WTC11 (cell line): ENCODE data around the gene HTATIP2. TPM values are rescaled to one million over a fixed set of nuclear protein-coding genes. Genes with fewer than 3 reads are reported as not detected.

ENCODE experiments used
- ATAC-seq: fragments of 200-7000 bp; cut with Tn5 transposase; 2 replicates; pipeline ENCODE4 v1.10.0; 2021; ENCODE audit warnings: mild to moderate bottlenecking, moderate library complexity
- CTCF ChIA-PET: fragments of 300-600 bp; sonication (Branson Sonifier 250); formaldehyde crosslinking; loops from one replicate; lab custom pipeline; 2021; ENCODE audit warnings: antibody characterized with exemption; lab: Charles Lee
- POLR2A ChIA-PET: fragments of 350-600 bp; sonication (Branson Sonifier 250); formaldehyde crosslinking; loops from one replicate; lab custom pipeline; 2021; ENCODE audit warnings: antibody characterized with exemption; lab: Charles Lee
- DNase-seq: peaks from one replicate; pipeline ENCODE4 v3.0.0; 2021; ENCODE audit warnings: low spot score
- H3K27ac Mint-ChIP-seq: 2 replicates; pipeline ENCODE4 v1.8.0; 2021; ENCODE audit warnings: mixed read lengths
- H3K27me3 Mint-ChIP-seq: 2 replicates; pipeline ENCODE4 v1.8.0; 2021; ENCODE audit warnings: low read depth, mild to moderate bottlenecking, moderate library complexity, mixed read lengths
- H3K36me3 Mint-ChIP-seq: 2 replicates; pipeline ENCODE4 v1.8.0; 2021; ENCODE audit warnings: mixed read lengths
- H3K4me1 Mint-ChIP-seq: 2 replicates; pipeline ENCODE4 v1.8.0; 2022; ENCODE audit warnings: mixed read lengths
- H3K4me3 Mint-ChIP-seq: 2 replicates; pipeline ENCODE4 v1.8.0; 2021; ENCODE audit warnings: mild to moderate bottlenecking, moderate library complexity, mixed read lengths
- H3K9me3 Mint-ChIP-seq: 2 replicates; pipeline ENCODE4 v1.8.0; 2021; ENCODE audit warnings: mixed read lengths
- CREM ChIP-seq: sonication (generic); formaldehyde crosslinking; IDR thresholded peaks from 2 replicates; pipeline ENCODE4 v1.8.1; 2022; ENCODE audit warnings: mild to moderate bottlenecking, missing genetic modification reagents, moderate library complexity
- CTCF ChIP-seq: fragments of 200-600 bp; IDR thresholded peaks from 2 replicates; pipeline ENCODE4 v1.8.0; 2022; ENCODE audit warnings: antibody characterized with exemption
- ELF4 ChIP-seq: sonication (generic); formaldehyde crosslinking; IDR thresholded peaks from 2 replicates; pipeline ENCODE4 v1.8.1; 2022; ENCODE audit warnings: low read depth, mild to moderate bottlenecking, moderate library complexity, missing genetic modification reagents
- ERG ChIP-seq: fragments of 250-450 bp; sonication (Bioruptor Pico); IDR thresholded peaks from 2 replicates; pipeline ENCODE4 v1.8.0; 2021; ENCODE audit warnings: mild to moderate bottlenecking
- KAT7 ChIP-seq: sonication (generic); formaldehyde crosslinking; IDR thresholded peaks from 2 replicates; pipeline ENCODE4 v1.8.1; 2023; ENCODE audit warnings: missing genetic modification reagents, mild to moderate bottlenecking, borderline replicate concordance
- MYBL2 ChIP-seq: sonication (generic); formaldehyde crosslinking; IDR thresholded peaks from 2 replicates; pipeline ENCODE4 v1.8.1; 2023; ENCODE audit warnings: mild to moderate bottlenecking, moderate library complexity, missing genetic modification reagents
- NFE2L1 ChIP-seq: sonication (generic); formaldehyde crosslinking; IDR thresholded peaks from 2 replicates; pipeline ENCODE4 v1.8.1; 2023; ENCODE audit warnings: missing genetic modification reagents
- NR3C1 ChIP-seq: sonication (generic); formaldehyde crosslinking; conservative IDR thresholded peaks from 2 replicates; pipeline ENCODE4 v1.8.1; 2023; ENCODE audit warnings: low read depth, mild to moderate bottlenecking, missing genetic modification reagents
- TEAD1 ChIP-seq: sonication (generic); formaldehyde crosslinking; IDR thresholded peaks from 2 replicates; pipeline ENCODE4 v1.8.0; 2022; ENCODE audit warnings: mild to moderate bottlenecking, missing genetic modification reagents
- ZNF138 ChIP-seq: sonication (generic); formaldehyde crosslinking; conservative IDR thresholded peaks from 2 replicates; pipeline ENCODE4 v1.8.1; 2022; ENCODE audit warnings: mild to moderate bottlenecking, moderate library complexity, missing genetic modification reagents
- ZNF425 ChIP-seq: fragments of 250-450 bp; sonication (Bioruptor Pico); conservative IDR thresholded peaks from 2 replicates; pipeline ENCODE4 v1.9.0; 2021; ENCODE audit warnings: mild to moderate bottlenecking
- total RNA-seq: library from RNA; stranded (reverse); gene quantifications from 3 replicates; pipeline ENCODE4 v1.2.3, GENCODE V29; 2021

The HTATIP2 gene
- total RNA-seq, 1 experiment from 2014 or later = 32.7 TPM

DNA sequence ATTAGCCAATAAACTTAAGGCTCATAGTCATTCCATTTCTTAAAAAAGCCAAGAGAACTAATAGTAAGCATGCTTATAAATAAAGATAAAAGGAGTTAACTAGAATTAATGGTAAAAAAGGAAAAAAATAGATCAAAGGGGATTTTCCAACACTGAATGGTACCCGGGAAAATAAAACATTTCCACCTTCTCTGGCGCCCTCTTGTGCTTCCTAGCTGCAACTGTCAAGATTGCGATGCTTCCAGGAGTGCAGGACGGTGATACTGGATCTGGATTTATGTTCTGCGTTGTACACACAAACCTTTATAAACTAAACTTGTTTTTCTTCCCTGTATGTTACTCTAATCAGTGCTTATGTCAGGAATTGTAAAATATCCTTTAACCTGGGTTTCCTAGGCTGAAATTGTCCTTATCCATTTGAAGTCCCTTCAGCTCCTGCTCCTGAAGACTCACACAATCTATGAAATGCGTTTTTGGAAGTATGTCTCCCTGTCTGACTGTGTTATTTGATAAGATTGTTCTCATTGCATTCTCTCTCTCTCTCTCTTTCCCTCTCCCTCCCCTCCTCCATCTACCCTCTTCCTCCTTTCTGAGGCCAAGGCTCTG, 9.6 kb upstream of the HTATIP2 start:
- Mint-ChIP-seq H3K36me3 (no peaks in the 10 kb centered on the region), H3K4me3 (no peak overlapping the region), H3K27me3 (peaks cover 17% of the 10 kb centered on the region), H3K4me1 (0 out of 2 replicates have a peak, but pooled peaks cover 4% of the 10 kb centered on the region), H3K9me3 (no peaks in the 10 kb centered on the region), H3K27ac (no peak overlapping the region)
- ATAC-seq (peak; percentile 69), DNase-seq (peak; percentile 34)
- ChIA-PET POLR2A (no interaction called here), CTCF (interaction anchor here (0.6 to 5.3 kb wide), 25 partner anchors 10 to 796 kb away, joined by 3 to 130 read pairs (median 6); partner anchors contain the start of genes DBX1 and HTATIP2)
- peak; percentile 68 for TF ChIP-seq CTCF
- TF ChIP-seq MYBL2 = no peak

- peak; percentile 40; the same call in 1 of the 2 replicates for TF ChIP-seq CTCF
- TF ChIP-seq KAT7 = no peak
- TF ChIP-seq, all 79 proteins: peak for 1
- Mint-ChIP-seq H3K36me3 (no peaks in the 10 kb centered on the region), H3K4me3 (no peak overlapping the region), H3K9me3 (no peaks in the 10 kb centered on the region), H3K27ac (no peak overlapping the region), H3K27me3 (peaks cover 29% of the 10 kb centered on the region), H3K4me1 (0 out of 2 replicates have a peak, but pooled peaks cover 4% of the 10 kb centered on the region)
- ATAC-seq (peak; percentile 87), DNase-seq (peak; percentile 46)
- ChIA-PET POLR2A (interaction anchor here (0.5 kb wide), 1 partner anchor 205 kb away, joined by 3 read pairs; no protein-coding TSS in a partner anchor), CTCF (interaction anchor here (0.6 to 5.3 kb wide), 20 partner anchors 9 to 421 kb away, joined by 3 to 130 read pairs (median 6); partner anchors contain the start of genes DBX1 and HTATIP2)
These were observed 8.0 kb upstream of the HTATIP2 start for GRCh38 chr11:20355221-20356219.

GRCh38 chr11:20357150-20357549, 6.4 kb upstream of the HTATIP2 start:
- no peak for TF ChIP-seq NFE2L1
- TF ChIP-seq ERG (CRISPR knock-in tag) = no peak
- TF ChIP-seq ELF4 = no peak
- no peak for TF ChIP-seq CREM
- no peak for TF ChIP-seq NR3C1 (CRISPR knock-in tag)
- no peak for TF ChIP-seq TEAD1 (CRISPR knock-in tag)
- no peak for TF ChIP-seq ZNF138 (CRISPR knock-in tag)
- no peak for TF ChIP-seq ZNF425
- TF ChIP-seq CTCF = no peak
- ATAC-seq = no peak
- H3K27me3 Mint-ChIP-seq = peaks cover 38% of the 10 kb centered on the region
- DNase-seq = no peak
- H3K9me3 Mint-ChIP-seq = no peaks in the 10 kb centered on the region
- no peaks in the 10 kb centered on the region for H3K36me3 Mint-ChIP-seq
- CTCF ChIA-PET = interaction anchor here (2.4 kb wide), 1 partner anchor 229 kb away, joined by 21 read pairs; no protein-coding TSS in a partner anchor
- 0 out of 2 replicates have a peak, but pooled peaks cover 4% of the 10 kb centered on the region for H3K4me1 Mint-ChIP-seq
- POLR2A ChIA-PET = no interaction called here
- no peak overlapping the region for H3K4me3 Mint-ChIP-seq
- no peak overlapping the region for H3K27ac Mint-ChIP-seq
